Peyer's patch (tissue), 4 donors: ENCODE data around the gene PRKCZ.

ENCODE experiments used
- POLR2A ChIP-seq, 2 donors: fragments of 450-650 bp; IDR thresholded peaks; one replicate each; pipeline ENCODE4 v1.5.1; 2017; ENCODE audit warnings: antibody characterized with exemption in 2 of 2, mild to moderate bottlenecking in 2 of 2, moderate library complexity in 2 of 2
- TF ChIP-seq, protein P1 (sequence below), 6 experiments: fragments of 450-650 bp in 4 of 6; fragments of 200-600 bp in 2 of 6; sonication (generic) in 1 of 6; IDR thresholded peaks; one replicate each; pipeline ENCODE4 v1.5.1; 2017 to 2019; ENCODE audit warnings: antibody characterized with exemption in 6 of 6, mild to moderate bottlenecking in 3 of 6, moderate library complexity in 1 of 6

DNA sequence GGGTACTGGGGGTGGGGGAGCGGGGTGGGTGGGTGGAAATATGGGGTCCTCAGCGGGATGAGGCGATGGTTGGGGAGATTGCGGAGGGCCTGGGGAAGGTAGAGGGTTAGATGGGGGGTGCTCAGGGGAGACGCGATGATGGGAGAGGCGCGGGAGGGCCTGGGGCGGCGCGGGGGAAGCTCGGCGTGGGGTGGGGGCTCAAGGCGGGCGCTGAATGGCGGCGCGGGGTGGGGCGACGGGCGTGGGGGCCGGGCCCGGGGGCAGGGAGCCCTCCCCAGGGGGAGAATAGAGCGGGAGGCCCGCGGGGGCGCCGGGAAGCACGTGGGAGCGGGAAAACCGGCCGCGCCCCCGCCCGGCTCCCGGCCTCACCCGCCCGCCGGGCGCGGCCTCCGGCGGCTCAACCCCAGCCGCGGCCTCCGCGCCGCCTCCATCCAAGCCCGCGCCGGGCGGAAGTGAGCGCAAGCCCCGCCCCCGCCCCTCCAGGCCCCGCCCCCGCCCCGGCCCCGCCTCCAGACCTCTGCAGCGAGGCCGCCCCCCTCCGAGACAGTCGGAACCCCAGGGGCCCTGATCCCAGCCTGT, 144.2 kb downstream of the PRKCZ start, which contains the start of gene FAAP20:
- TF ChIP-seq, protein P1, sequence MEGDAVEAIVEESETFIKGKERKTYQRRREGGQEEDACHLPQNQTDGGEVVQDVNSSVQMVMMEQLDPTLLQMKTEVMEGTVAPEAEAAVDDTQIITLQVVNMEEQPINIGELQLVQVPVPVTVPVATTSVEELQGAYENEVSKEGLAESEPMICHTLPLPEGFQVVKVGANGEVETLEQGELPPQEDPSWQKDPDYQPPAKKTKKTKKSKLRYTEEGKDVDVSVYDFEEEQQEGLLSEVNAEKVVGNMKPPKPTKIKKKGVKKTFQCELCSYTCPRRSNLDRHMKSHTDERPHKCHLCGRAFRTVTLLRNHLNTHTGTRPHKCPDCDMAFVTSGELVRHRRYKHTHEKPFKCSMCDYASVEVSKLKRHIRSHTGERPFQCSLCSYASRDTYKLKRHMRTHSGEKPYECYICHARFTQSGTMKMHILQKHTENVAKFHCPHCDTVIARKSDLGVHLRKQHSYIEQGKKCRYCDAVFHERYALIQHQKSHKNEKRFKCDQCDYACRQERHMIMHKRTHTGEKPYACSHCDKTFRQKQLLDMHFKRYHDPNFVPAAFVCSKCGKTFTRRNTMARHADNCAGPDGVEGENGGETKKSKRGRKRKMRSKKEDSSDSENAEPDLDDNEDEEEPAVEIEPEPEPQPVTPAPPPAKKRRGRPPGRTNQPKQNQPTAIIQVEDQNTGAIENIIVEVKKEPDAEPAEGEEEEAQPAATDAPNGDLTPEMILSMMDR (IDR thresholded peaks at IDR 0.05), result no peak
- no peak for TF ChIP-seq POLR2A (IDR thresholded peaks at IDR 0.05)
